HCT116 (cell line): ENCODE results near the gene CFAP91. TPM values are rescaled to one million over a fixed set of nuclear protein-coding genes. Genes with fewer than 3 reads are reported as not detected.

Experiments used
- ATAC-seq: fragments of 200-7000 bp; cut with Tn5 transposase; 2 replicates; pipeline ENCODE4 v1.9.1; 2020; ENCODE audit warnings: mild to moderate bottlenecking, moderate library complexity
- BruUV-seq: library from RNA; stranded (reverse); fragments of 400-500 nt; replicated peaks from 2 replicates; lab custom pipeline; 2021; lab: Mats Ljungman, UMichigan
- CTCF ChIA-PET: fragments of 300-600 bp; sonication (Branson Sonifier 250); formaldehyde crosslinking; loops from one replicate; lab custom pipeline; 2021; ENCODE audit warnings: antibody characterized with exemption; lab: Charles Lee
- POLR2A ChIA-PET: fragments of 300-600, 350-600 bp; sonication (Branson Sonifier 250); formaldehyde crosslinking; loops from one replicate; lab custom pipeline; 2021; ENCODE audit warnings: antibody characterized with exemption; lab: Charles Lee
- RAD21 ChIA-PET, 2 experiments: fragments of 300-600 bp; sonication (Branson Sonifier 250); formaldehyde crosslinking; loops; one replicate each; lab custom pipeline; 2023; ENCODE audit warnings: low total read pairs in 2 of 2; ENCODE audit not compliant: uncharacterized antibody in 2 of 2, unreplicated experiment in 2 of 2, low non-redundant PET in 1 of 2; lab: Charles Lee
- DNase-seq: peaks from one replicate; pipeline ENCODE4 v3.0.0-alpha.2; 2010; ENCODE audit warnings: low read depth, low spot score
- H2AFZ ChIP-seq: fragments of 200-600 bp; shearing (Covaris generic), sonication (generic); 2 replicates; pipeline ENCODE4 v1.6.1; 2017; ENCODE audit warnings: low read depth, mixed run types, mixed read lengths, antibody characterized with exemption, low read length; ENCODE audit not compliant: poor library complexity, severe bottlenecking
- H3K27ac ChIP-seq: 2 replicates; pipeline ENCODE4 v1.5.1; 2012; ENCODE audit warnings: low read depth, low read length
- H3K27me3 ChIP-seq: fragments of 200-600 bp; sonication (generic); 2 replicates; pipeline ENCODE4 v1.6.1; 2016; ENCODE audit warnings: mixed run types, low read length, mixed read lengths; ENCODE audit not compliant: insufficient read depth
- H3K36me3 ChIP-seq, 2 experiments: fragments of 200-500 bp in 1 of 2; fragments of 200-600 bp in 1 of 2; sonication (Bioruptor generic) in 1 of 2; sonication (generic) in 1 of 2; 2 replicates each; pipeline versions ENCODE4 v1.5.1 to v1.6.1; 2014 to 2016; ENCODE audit warnings: low read length in 2 of 2, inconsistent platforms in 1 of 2, mixed read lengths in 1 of 2, mixed run types in 1 of 2; ENCODE audit not compliant: insufficient read depth in 2 of 2, control insufficient read depth in 1 of 2
- H3K4me1 ChIP-seq, 2 experiments: fragments of 200-600 bp in 1 of 2; sonication (generic) in 1 of 2; 2 replicates each; pipeline versions ENCODE4 v1.5.1 to v1.6.1; 2012 to 2017; ENCODE audit warnings: low read length in 2 of 2, inconsistent platforms in 1 of 2, mild to moderate bottlenecking in 1 of 2, mixed read lengths in 1 of 2, mixed run types in 1 of 2, moderate library complexity in 1 of 2; ENCODE audit not compliant: insufficient read depth in 2 of 2, control insufficient read depth in 1 of 2
- H3K4me2 ChIP-seq: fragments of 200-600 bp; sonication (generic); 2 replicates; pipeline ENCODE4 v1.6.1; 2017; ENCODE audit warnings: mixed run types, low read length, mixed read lengths
- H3K4me3 ChIP-seq, 2 experiments: fragments of 200-600 bp in 1 of 2; sonication (generic) in 1 of 2; replicated peaks in 1 of 2; 2 replicates each; pipeline ENCODE4 v1.5.1; 2011 to 2016; ENCODE audit warnings: low read length in 2 of 2, control low read depth in 1 of 2, low read depth in 1 of 2, mild to moderate bottlenecking in 1 of 2, mixed read lengths in 1 of 2, mixed run types in 1 of 2
- H3K79me2 ChIP-seq: fragments of 200-600 bp; sonication (generic); 2 replicates; pipeline ENCODE4 v1.6.1; 2017; ENCODE audit warnings: mild to moderate bottlenecking, mixed run types, low read length, moderate library complexity, mixed read lengths; ENCODE audit not compliant: insufficient read depth
- H3K9ac ChIP-seq: fragments of 200-600 bp; sonication (generic); 2 replicates; pipeline ENCODE4 v1.6.1; 2016; ENCODE audit warnings: low read length, mixed read lengths
- H3K9me2 ChIP-seq: fragments of 200-600 bp; sonication (generic), shearing (Covaris generic); 2 replicates; pipeline ENCODE4 v1.6.1; 2017; ENCODE audit warnings: mixed run types, mild to moderate bottlenecking, moderate library complexity; ENCODE audit not compliant: insufficient read depth
- H3K9me3 ChIP-seq, 2 experiments: fragments of 200-500 bp in 1 of 2; fragments of 200-600 bp in 1 of 2; sonication (Bioruptor generic) in 1 of 2; sonication (generic) in 1 of 2; 2 replicates each; pipeline ENCODE4 v1.6.1; 2014 to 2017; ENCODE audit warnings: low read length in 2 of 2, mixed read lengths in 2 of 2, inconsistent platforms in 1 of 2, low read depth in 1 of 2, mild to moderate bottlenecking in 1 of 2, mixed run types in 1 of 2, moderate library complexity in 1 of 2; ENCODE audit not compliant: control insufficient read depth in 1 of 2, insufficient read depth in 1 of 2
- H4K20me1 ChIP-seq: fragments of 200-600 bp; sonication (generic), shearing (Covaris generic); 2 replicates; pipeline ENCODE4 v1.6.1; 2017; ENCODE audit warnings: mixed run types, mild to moderate bottlenecking, moderate library complexity; ENCODE audit not compliant: insufficient read depth
- CBX3 ChIP-seq: IDR thresholded peaks from 2 replicates; pipeline ENCODE4 v1.6.1; 2012; ENCODE audit warnings: low read depth
- ELF1 ChIP-seq: IDR thresholded peaks from 2 replicates; pipeline ENCODE4 v1.6.1; 2012; ENCODE audit warnings: low read depth, borderline replicate concordance
- EZH2 ChIP-seq: fragments of 200-600 bp; sonication (generic); IDR thresholded peaks from 2 replicates; pipeline ENCODE4 v1.6.1; 2017; ENCODE audit warnings: antibody characterized with exemption, mixed run types
- EZH2phosphoT487 ChIP-seq: fragments of 200-600 bp; IDR thresholded peaks from 2 replicates; pipeline ENCODE4 v1.6.1; 2018; ENCODE audit warnings: antibody characterized with exemption, borderline replicate concordance
- MAX ChIP-seq: IDR thresholded peaks from 2 replicates; pipeline ENCODE4 v1.6.1; 2012
- POLR2AphosphoS5 ChIP-seq: IDR thresholded peaks from 2 replicates; pipeline ENCODE4 v1.6.1; 2011; ENCODE audit warnings: mild to moderate bottlenecking, low read depth, low read length, moderate library complexity
- SIN3A ChIP-seq: IDR thresholded peaks from 2 replicates; pipeline ENCODE4 v1.6.1; 2012; ENCODE audit warnings: low read depth
- SP1 ChIP-seq: IDR thresholded peaks from 2 replicates; pipeline ENCODE4 v1.6.1; 2012; ENCODE audit warnings: low read depth
- SRF ChIP-seq: IDR thresholded peaks from 2 replicates; pipeline ENCODE4 v1.6.1; 2012; ENCODE audit warnings: low read depth
- ZBTB33 ChIP-seq: IDR thresholded peaks from 2 replicates; pipeline ENCODE4 v1.6.1; 2011; ENCODE audit warnings: mild to moderate bottlenecking, low read length, moderate library complexity; ENCODE audit not compliant: insufficient replicate concordance; ENCODE audit errors: extremely low read depth
- ZFX ChIP-seq: fragments of 450-650 bp; IDR thresholded peaks from 2 replicates; pipeline ENCODE4 v1.6.1; 2017
- ZNF274 ChIP-seq: fragments of 200-500 bp; sonication (Bioruptor generic); IDR thresholded peaks from 2 replicates; pipeline ENCODE4 v1.6.1; 2014; ENCODE audit warnings: mild to moderate bottlenecking, low read depth, low read length, inconsistent platforms
- intact Hi-C: fragments of 100-400 bp; cut with micrococcal nuclease; formaldehyde crosslinking; loops from 2 replicates; pipeline ENCODE4 v1.10.0; 2022
- total RNA-seq: library from RNA; stranded (reverse); gene quantifications from one replicate; pipeline ENCODE4 v1.2.1, GENCODE V29; 2021; ENCODE audit not compliant: unreplicated experiment
- TF ChIP-seq, protein P1 (sequence below): IDR thresholded peaks from 2 replicates; pipeline ENCODE4 v1.6.1; 2012; ENCODE audit warnings: low read depth

The CFAP91 gene
- total RNA-seq, 1 experiment from 2014 or later = 0.96 TPM

DNA sequence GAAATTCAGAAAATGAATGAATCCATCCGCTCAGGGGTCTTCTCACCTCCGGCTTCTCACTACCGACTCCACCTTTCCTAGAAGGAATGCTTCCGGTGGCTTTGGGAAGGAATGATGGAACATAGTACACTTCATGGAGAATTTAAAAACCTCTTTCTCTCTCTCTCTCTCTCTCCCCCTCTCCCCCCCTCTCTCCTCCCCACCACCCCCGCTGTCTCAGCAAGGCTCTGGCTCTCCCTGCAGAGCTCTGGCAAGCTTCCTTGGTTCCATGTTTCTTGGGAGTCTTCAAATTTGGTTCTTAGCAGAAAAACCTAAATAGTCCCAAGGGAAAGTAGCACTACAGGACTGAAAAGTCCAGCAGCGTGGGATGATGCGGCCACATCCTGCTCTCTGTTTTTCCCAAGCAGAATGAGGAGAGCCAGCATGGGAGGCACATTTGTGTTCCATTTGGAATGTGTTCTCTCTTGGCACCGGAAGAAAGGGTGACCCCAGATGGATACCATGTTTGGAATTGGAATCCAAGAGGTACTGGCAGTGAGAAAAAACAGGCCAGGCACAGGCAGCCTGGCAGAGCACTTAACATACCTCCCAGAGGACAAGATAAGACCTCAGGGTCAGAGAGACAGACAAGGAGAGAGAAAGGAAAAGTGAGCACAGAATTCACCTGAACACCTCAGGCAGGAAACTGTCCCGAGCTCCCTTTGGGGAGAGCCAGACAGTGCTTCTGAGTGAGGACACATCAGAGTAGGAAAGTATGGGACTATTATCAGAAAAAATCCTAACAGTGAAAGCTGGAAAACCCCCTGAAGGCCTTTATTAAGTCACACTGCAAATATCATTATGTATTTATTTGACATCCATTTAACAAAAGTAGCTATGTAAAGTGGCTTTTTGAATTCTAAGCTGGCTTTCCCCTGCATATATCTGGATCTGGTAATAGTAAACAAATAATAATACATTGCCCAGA lies 42.1 kb upstream of the CFAP91 start, which contains the start of gene POPDC2:
TSS of gene POPDC2 (minus strand) at position 116 of the 967 bp plus-strand sequence. CDS start 166 bp downstream, outside the sequence.
- H3K9me2 ChIP-seq = no peaks in the 10 kb centered on the region
- no peaks in the 10 kb centered on the region for H3K79me2 ChIP-seq
- ChIA-PET POLR2A (no interaction called here), CTCF (no interaction called here), RAD21 (no interaction called here)
- H3K4me1 ChIP-seq = 0 out of 4 replicates have a peak, but pooled peaks cover 0 to 4% of the 10 kb centered on the region in 2 experiments
- TF ChIP-seq ZBTB33 (no peak), ELF1 (no peak), EZH2phosphoT487 (no peak), SP1 (no peak), SIN3A (no peak), SRF (no peak), ZFX (no peak), MAX (no peak), EZH2 (no peak), CBX3 (no peak), POLR2AphosphoS5 (no peak), ZNF274 (no peak)
- TF ChIP-seq, protein P1, sequence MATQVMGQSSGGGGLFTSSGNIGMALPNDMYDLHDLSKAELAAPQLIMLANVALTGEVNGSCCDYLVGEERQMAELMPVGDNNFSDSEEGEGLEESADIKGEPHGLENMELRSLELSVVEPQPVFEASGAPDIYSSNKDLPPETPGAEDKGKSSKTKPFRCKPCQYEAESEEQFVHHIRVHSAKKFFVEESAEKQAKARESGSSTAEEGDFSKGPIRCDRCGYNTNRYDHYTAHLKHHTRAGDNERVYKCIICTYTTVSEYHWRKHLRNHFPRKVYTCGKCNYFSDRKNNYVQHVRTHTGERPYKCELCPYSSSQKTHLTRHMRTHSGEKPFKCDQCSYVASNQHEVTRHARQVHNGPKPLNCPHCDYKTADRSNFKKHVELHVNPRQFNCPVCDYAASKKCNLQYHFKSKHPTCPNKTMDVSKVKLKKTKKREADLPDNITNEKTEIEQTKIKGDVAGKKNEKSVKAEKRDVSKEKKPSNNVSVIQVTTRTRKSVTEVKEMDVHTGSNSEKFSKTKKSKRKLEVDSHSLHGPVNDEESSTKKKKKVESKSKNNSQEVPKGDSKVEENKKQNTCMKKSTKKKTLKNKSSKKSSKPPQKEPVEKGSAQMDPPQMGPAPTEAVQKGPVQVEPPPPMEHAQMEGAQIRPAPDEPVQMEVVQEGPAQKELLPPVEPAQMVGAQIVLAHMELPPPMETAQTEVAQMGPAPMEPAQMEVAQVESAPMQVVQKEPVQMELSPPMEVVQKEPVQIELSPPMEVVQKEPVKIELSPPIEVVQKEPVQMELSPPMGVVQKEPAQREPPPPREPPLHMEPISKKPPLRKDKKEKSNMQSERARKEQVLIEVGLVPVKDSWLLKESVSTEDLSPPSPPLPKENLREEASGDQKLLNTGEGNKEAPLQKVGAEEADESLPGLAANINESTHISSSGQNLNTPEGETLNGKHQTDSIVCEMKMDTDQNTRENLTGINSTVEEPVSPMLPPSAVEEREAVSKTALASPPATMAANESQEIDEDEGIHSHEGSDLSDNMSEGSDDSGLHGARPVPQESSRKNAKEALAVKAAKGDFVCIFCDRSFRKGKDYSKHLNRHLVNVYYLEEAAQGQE = no peak
- no peaks in the 10 kb centered on the region for H3K36me3 ChIP-seq
- no peak within 1 kb of the TSS for H3K27ac ChIP-seq
- no peak within 1 kb of the TSS for H3K4me3 ChIP-seq
- no peak within 1 kb of the TSS for H2AFZ ChIP-seq
- no peaks in the 10 kb centered on the region for H4K20me1 ChIP-seq
- no peaks in the 10 kb centered on the region for H3K9me3 ChIP-seq
- no TSS peak for BruUV-seq
- H3K27me3 ChIP-seq = no peaks in the 10 kb centered on the region; the same call in 1 of the 2 replicates
- DNase-seq (no peak), ATAC-seq (no peak)
- no peak within 1 kb of the TSS for H3K4me2 ChIP-seq
- intact Hi-C loops = no loop called here
- H3K9ac ChIP-seq = no peak within 1 kb of the TSS
